GM19043 (cell line): ENCODE results near the gene CYP26C1.

Experiments
- ATAC-seq: cut with Tn5 transposase; IDR thresholded peaks from one replicate; pipeline ENCODE4 v1.9.1; 2021; ENCODE audit warnings: low read depth; ENCODE audit not compliant: unreplicated experiment

The CYP26C1 gene

GRCh38 chr10:93059975-93060886, at the start of gene CYP26C1:
Gene CYP26C1 (plus strand): TSS chr10:93060798. CDS start chr10:93061264, 466 bp downstream.
- ATAC-seq = no peak

GRCh38 chr10:93015722-93016121, 44.9 kb upstream of the CYP26C1 start:
- ATAC-seq = no peak

- no peak for ATAC-seq
Measured at GRCh38 chr10:93023013-93023650, 37.5 kb upstream of the CYP26C1 start.

GRCh38 chr10:93026072-93026471, 34.5 kb upstream of the CYP26C1 start:
- no peak for ATAC-seq

GRCh38 chr10:93027508-93027907, 33.1 kb upstream of the CYP26C1 start:
- ATAC-seq = no peak

GRCh38 chr10:93028883-93029282, 31.7 kb upstream of the CYP26C1 start:
- no peak for ATAC-seq

GRCh38 chr10:93030409-93030808, 30.2 kb upstream of the CYP26C1 start:
- no peak for ATAC-seq

GRCh38 chr10:93032105-93032808, 28.3 kb upstream of the CYP26C1 start:
- no peak for ATAC-seq

GRCh38 chr10:93032809-93033137, 27.8 kb upstream of the CYP26C1 start:
- no peak for ATAC-seq

GRCh38 chr10:93034426-93034825, 26.2 kb upstream of the CYP26C1 start:
- no peak for ATAC-seq

GRCh38 chr10:93039110-93039509, 21.5 kb upstream of the CYP26C1 start:
- no peak for ATAC-seq

GRCh38 chr10:93039721-93040120, 20.9 kb upstream of the CYP26C1 start:
- ATAC-seq = peak; percentile 61

- no peak for ATAC-seq
Measured at GRCh38 chr10:93054486-93054885, 6.1 kb upstream of the CYP26C1 start.

- no peak for ATAC-seq
Measured at GRCh38 chr10:93058139-93058538, 2.5 kb upstream of the CYP26C1 start.

GRCh38 chr10:93060887-93061593, 442 bp downstream of the CYP26C1 start:
- ATAC-seq = no peak

GRCh38 chr10:93061594-93062513, 1.3 kb downstream of the CYP26C1 start:
- no peak for ATAC-seq

GRCh38 chr10:93062514-93063143, 2.0 kb downstream of the CYP26C1 start:
- no peak for ATAC-seq

GRCh38 chr10:93063144-93063976, 2.8 kb downstream of the CYP26C1 start:
- ATAC-seq = no peak
